A673 (cell line): ENCODE results near the gene PRELID2. TPM values are rescaled to one million over a fixed set of nuclear protein-coding genes. Genes with fewer than 3 reads are reported as not detected.

ENCODE experiments used
- BruUV-seq: library from RNA; stranded (reverse); fragments of 400-500 nt; replicated peaks from 2 replicates; lab custom pipeline; 2021; lab: Mats Ljungman, UMichigan
- CTCF ChIA-PET: fragments of 300-600 bp; sonication (Branson Sonifier 250); formaldehyde crosslinking; loops from one replicate; lab custom pipeline; 2022; ENCODE audit warnings: antibody characterized with exemption; lab: Charles Lee
- POLR2A ChIA-PET: fragments of 300-600 bp; sonication (Branson Sonifier 250); formaldehyde crosslinking; loops from one replicate; lab custom pipeline; 2022; ENCODE audit warnings: antibody characterized with exemption; ENCODE audit not compliant: low non-redundant PET; lab: Charles Lee
- DNase-seq: peaks from one replicate; pipeline ENCODE4 v3.0.0-alpha.2; 2015; ENCODE audit warnings: low spot score
- H3K27ac ChIP-seq: fragments of 200-600 bp; sonication (generic); 2 replicates; pipeline ENCODE4 v1.5.1; 2016; ENCODE audit warnings: mixed run types, low read depth, mild to moderate bottlenecking, mixed read lengths, antibody characterized with exemption, low read length; ENCODE audit not compliant: poor library complexity, severe bottlenecking
- H3K27me3 ChIP-seq: fragments of 200-600 bp; sonication (generic); replicated peaks from 2 replicates; pipeline ENCODE4 v1.6.1; 2017; ENCODE audit warnings: mixed run types, low read depth, mild to moderate bottlenecking, mixed read lengths, antibody characterized with exemption, low read length; ENCODE audit not compliant: insufficient read depth, poor library complexity
- H3K36me3 ChIP-seq: fragments of 200-600 bp; sonication (generic); 2 replicates; pipeline ENCODE4 v1.6.1; 2016; ENCODE audit warnings: mixed run types, mild to moderate bottlenecking, mixed read lengths, antibody characterized with exemption, low read length; ENCODE audit not compliant: insufficient read depth, poor library complexity, severe bottlenecking
- H3K4me1 ChIP-seq: fragments of 200-600 bp; sonication (generic); 2 replicates; pipeline ENCODE4 v1.6.1; 2017; ENCODE audit warnings: mixed run types, mild to moderate bottlenecking, mixed read lengths, antibody characterized with exemption, low read length; ENCODE audit not compliant: insufficient read depth, poor library complexity, severe bottlenecking
- H3K4me3 ChIP-seq: fragments of 200-600 bp; sonication (generic); 2 replicates; pipeline ENCODE4 v1.5.1; 2016; ENCODE audit warnings: low read depth, mixed run types, mild to moderate bottlenecking, mixed read lengths, low read length; ENCODE audit not compliant: poor library complexity, severe bottlenecking
- H3K9me3 ChIP-seq: fragments of 200-600 bp; sonication (generic); 2 replicates; pipeline ENCODE4 v1.6.1; 2016; ENCODE audit warnings: mixed run types, low read depth, mild to moderate bottlenecking, mixed read lengths, antibody characterized with exemption, low read length; ENCODE audit not compliant: poor library complexity, severe bottlenecking
- CTCF ChIP-seq: fragments of 300-800, 200-600 bp; sonication (generic); conservative IDR thresholded peaks from 2 replicates; pipeline ENCODE4 v1.5.1; 2017; ENCODE audit warnings: low read depth, mild to moderate bottlenecking, antibody characterized with exemption, low read length, moderate library complexity, mixed read lengths
- EZH2 ChIP-seq: fragments of 200-600 bp; sonication (generic); IDR thresholded peaks from 2 replicates; pipeline ENCODE4 v1.6.1; 2017; ENCODE audit warnings: borderline replicate concordance, low read depth, mild to moderate bottlenecking, mixed read lengths, antibody characterized with exemption, low read length; ENCODE audit not compliant: poor library complexity, severe bottlenecking
- intact Hi-C: fragments of 100-400 bp; cut with micrococcal nuclease; formaldehyde crosslinking; loops from one replicate; pipeline ENCODE4 v1.10.0; 2022; ENCODE audit not compliant: unreplicated experiment
- total RNA-seq: library from RNA; stranded (reverse); gene quantifications from 2 replicates; pipeline ENCODE4 v1.2.3, GENCODE V29; 2021

Gene PRELID2
- total RNA-seq, 1 experiment from 2014 or later, result 50.2 TPM

GRCh38 chr5:145863003-145863402 lies 27.9 kb upstream of the PRELID2 start:
- Histone ChIP-seq H3K9me3 (no peaks in the 10 kb centered on the region), H3K36me3 (no peaks in the 10 kb centered on the region), H3K27ac (no peak overlapping the region), H3K27me3 (no peaks in the 10 kb centered on the region), H3K4me3 (no peak overlapping the region), H3K4me1 (no peaks in the 10 kb centered on the region)
- TF ChIP-seq CTCF (no peak), EZH2 (no peak)
- DNase-seq, result no peak
- intact Hi-C loops, result no loop called here
- ChIA-PET CTCF (no interaction called here), POLR2A (no interaction called here)
- BruUV-seq, result no TSS peak

- H3K27ac ChIP-seq, result no peak overlapping the region
- peak; percentile 49 for TF ChIP-seq CTCF
- no peak for TF ChIP-seq EZH2
- no peaks in the 10 kb centered on the region for H3K27me3 ChIP-seq
- no peaks in the 10 kb centered on the region for H3K9me3 ChIP-seq
- no peaks in the 10 kb centered on the region for H3K36me3 ChIP-seq
- ChIA-PET POLR2A (no interaction called here), CTCF (no interaction called here)
- intact Hi-C loops, result no loop called here
- no peak overlapping the region for H3K4me3 ChIP-seq
- no TSS peak for BruUV-seq
- H3K4me1 ChIP-seq, result no peaks in the 10 kb centered on the region
- no peak for DNase-seq
These were observed 24.8 kb upstream of the PRELID2 start for GRCh38 chr5:145859897-145860296.

- CTCF ChIA-PET, result no interaction called here
These were observed 24.3 kb upstream of the PRELID2 start for GRCh38 chr5:145859453-145859852.

More at GRCh38 chr5:145859453-145859852, 24.3 kb upstream of the PRELID2 start:
- H3K4me3 ChIP-seq, result no peak overlapping the region
- POLR2A ChIA-PET, result no interaction called here
- DNase-seq, result no peak
- BruUV-seq, result no TSS peak
- intact Hi-C loops, result no loop called here
- H3K4me1 ChIP-seq, result no peaks in the 10 kb centered on the region
- no peaks in the 10 kb centered on the region for H3K36me3 ChIP-seq
- TF ChIP-seq CTCF, result no peak
- no peak for TF ChIP-seq EZH2
- H3K9me3 ChIP-seq, result no peaks in the 10 kb centered on the region
- no peaks in the 10 kb centered on the region for H3K27me3 ChIP-seq
- no peak overlapping the region for H3K27ac ChIP-seq
